GM12873 (cell line): ENCODE measurements around the gene MYH3.

Experiments used
- TF ChIP-seq, protein P1 (sequence below): IDR thresholded peaks from 2 replicates; pipeline ENCODE4 v1.5.1; 2012; ENCODE audit warnings: low read depth, mild to moderate bottlenecking, moderate library complexity, low read length, control low read depth; ENCODE audit not compliant: insufficient read depth; ENCODE audit errors: missing control alignments

Gene MYH3

DNA sequence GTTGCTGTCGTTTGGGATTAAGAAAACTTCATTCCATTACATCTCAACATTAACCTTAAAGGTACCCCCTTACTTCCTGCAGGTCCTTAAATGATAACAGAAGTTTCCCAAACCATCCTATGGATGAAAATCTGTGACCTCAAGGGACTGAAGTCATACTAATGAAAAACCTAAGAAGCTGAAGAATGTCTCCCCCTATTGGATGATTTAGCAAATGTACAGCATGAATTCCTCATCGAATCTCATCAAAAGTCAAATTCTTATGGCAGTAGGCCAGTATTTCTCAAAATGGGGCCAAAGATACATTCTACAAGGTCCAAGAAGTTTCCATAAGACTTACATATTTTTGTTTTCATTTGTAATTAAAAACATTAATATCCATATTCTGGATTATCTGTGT is 26.7 kb upstream of the MYH3 start:
- TF ChIP-seq, protein P1, sequence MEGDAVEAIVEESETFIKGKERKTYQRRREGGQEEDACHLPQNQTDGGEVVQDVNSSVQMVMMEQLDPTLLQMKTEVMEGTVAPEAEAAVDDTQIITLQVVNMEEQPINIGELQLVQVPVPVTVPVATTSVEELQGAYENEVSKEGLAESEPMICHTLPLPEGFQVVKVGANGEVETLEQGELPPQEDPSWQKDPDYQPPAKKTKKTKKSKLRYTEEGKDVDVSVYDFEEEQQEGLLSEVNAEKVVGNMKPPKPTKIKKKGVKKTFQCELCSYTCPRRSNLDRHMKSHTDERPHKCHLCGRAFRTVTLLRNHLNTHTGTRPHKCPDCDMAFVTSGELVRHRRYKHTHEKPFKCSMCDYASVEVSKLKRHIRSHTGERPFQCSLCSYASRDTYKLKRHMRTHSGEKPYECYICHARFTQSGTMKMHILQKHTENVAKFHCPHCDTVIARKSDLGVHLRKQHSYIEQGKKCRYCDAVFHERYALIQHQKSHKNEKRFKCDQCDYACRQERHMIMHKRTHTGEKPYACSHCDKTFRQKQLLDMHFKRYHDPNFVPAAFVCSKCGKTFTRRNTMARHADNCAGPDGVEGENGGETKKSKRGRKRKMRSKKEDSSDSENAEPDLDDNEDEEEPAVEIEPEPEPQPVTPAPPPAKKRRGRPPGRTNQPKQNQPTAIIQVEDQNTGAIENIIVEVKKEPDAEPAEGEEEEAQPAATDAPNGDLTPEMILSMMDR, result peak; percentile 64

DNA sequence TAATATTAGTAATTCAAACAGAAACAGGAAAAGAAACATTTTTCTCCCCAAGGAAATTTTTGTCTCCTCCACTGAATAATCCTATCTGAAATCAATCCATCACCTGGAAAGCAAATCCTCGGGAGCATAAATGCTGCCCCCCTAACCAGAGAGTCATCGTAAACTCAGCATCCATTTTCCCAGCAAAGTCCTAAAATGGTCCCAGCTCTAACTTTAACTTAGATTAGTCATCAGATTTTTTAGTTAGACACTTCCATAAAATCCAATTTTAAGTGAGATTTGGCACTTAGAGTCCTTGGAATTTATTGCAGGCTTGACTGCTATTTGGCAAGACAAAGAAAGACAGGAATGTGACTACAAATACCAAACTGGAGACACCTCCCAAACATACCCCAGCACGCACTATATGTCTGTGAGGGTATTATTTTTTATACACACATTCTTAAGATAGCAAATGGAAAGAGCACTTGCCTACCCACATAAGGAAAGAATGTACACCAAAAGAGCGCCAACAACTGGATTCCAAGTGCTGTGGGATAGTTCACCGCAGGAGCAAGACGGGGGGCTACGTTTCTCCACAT is 24.8 kb upstream of the MYH3 start:
- TF ChIP-seq, protein P1, result no peak

DNA sequence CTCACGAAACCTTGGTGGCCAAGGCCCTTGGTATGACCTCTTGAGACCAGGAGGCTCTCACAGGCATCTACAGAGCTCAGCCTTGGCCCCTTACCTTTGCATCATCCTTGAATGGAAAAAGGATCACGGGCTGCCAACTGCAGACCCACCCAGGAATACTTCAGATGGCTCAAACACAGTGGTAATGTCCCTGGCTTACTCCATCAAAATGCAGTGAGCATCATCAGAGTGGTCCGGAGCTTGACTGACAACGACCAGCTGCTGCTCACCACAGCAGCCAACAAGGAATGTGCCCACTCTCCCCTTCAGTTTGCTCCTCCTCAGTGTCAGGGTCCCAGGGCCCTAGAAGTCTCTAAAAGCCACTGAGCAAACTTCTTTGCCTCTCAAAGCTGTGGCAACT is 17.6 kb upstream of the MYH3 start:
- TF ChIP-seq, protein P1, result no peak

DNA sequence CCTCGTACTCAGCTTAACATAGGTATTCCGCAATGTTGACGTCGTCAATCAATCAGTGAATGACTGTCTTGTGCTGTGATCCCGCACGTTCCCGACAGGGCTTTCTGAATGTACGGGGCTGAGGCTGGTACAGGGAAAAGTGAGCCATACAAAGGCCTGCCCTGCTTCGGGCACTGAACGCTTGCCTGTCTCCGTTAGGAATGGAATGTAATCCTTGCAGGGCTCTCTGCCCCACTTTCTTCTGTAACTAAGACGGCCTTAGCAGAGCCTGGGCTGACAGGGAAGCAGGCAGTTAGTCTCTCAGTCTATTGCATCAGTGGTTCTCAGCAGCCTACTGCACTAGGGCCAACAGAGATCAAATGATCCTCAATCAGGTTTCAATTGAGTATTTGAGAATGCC is 16.2 kb upstream of the MYH3 start:
- TF ChIP-seq, protein P1, result no peak

DNA sequence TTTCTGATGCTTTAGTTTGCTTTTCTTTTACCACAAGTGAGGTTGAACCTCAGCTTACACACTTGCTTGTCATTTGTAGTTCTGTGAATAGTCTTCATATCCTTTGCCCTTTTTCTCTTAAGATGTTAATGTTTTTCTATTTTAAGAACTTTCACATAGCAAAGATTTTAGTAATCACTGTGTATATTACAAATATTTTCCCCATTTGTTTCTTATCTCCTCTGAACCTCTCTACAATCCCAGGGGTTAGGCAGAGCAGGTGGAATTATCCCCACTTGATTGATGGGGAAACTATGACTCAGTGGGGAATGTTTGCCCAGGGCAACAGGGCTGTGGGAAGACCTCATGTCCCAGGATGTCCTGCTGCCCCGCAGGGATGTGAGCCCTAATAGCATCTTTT is 11.7 kb upstream of the MYH3 start:
- TF ChIP-seq, protein P1, result no peak

DNA sequence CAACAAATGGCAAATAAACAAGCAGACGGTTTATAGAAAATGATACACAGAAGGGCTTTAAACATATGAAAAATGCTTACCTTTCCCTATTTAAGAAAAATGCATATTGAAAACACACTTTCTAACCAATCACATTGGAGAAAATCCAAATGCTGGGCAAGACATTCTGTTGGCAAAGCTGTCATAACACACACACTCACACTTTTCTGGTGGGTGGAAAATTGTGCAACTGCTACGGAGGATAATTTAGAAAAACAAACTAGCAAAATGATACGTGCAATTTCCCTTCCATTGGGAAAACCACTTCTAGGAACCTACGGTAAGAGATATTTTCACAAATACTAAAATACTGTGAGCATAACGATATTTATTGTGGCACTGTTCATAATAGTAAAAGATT is 9.8 kb upstream of the MYH3 start:
- TF ChIP-seq, protein P1, result no peak

DNA sequence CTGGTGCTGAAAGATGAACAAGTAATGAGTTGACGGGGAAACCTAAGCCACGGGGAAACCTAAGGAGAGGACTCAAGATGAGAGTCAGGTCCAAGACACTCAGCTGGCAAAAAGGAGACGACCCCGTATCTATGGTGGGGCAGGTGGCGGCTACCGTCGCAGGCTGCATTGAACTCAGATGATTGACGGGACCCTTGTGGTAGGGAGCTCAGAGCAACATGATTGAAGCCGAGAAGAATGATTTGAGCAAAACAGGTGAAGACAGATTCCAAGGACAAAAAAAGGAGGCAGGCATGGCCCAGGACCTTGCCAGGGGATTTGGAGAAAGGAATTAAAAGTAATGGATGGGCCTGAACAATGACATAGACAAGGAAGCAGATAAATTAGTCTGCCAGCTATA is 7.5 kb upstream of the MYH3 start:
- TF ChIP-seq, protein P1, result no peak
